GM23338 (cell line): ENCODE data around the gene INSL4. TPM values are rescaled to one million over a fixed set of nuclear protein-coding genes. Genes with fewer than 3 reads are reported as not detected.

Source experiments
- ATAC-seq: fragments of 200-7000 bp; cut with Tn5 transposase; 3 replicates; pipeline ENCODE4 v1.9.1; 2020
- DNase-seq: peaks from one replicate; pipeline ENCODE4 v3.0.0-alpha.2; 2015; ENCODE audit warnings: low spot score
- H2AFZ ChIP-seq: fragments of 200-600 bp; sonication (generic); 2 replicates; pipeline ENCODE4 v1.8.0; 2016; ENCODE audit warnings: antibody characterized with exemption, mild to moderate bottlenecking, moderate library complexity
- H3F3A ChIP-seq: fragments of 200-600 bp; sonication (generic); replicated peaks from 2 replicates; pipeline ENCODE4 v1.8.0; 2017; ENCODE audit warnings: antibody characterized with exemption, mixed run types, low read depth
- H3K27ac ChIP-seq: fragments of 200-600 bp; sonication (generic); 2 replicates; pipeline ENCODE4 v1.6.1; 2016; ENCODE audit warnings: low read depth
- H3K27me3 ChIP-seq: fragments of 200-600 bp; sonication (generic); 2 replicates; pipeline ENCODE4 v1.8.0; 2016; ENCODE audit warnings: mild to moderate bottlenecking, mixed run types, moderate library complexity; ENCODE audit not compliant: insufficient read depth
- H3K36me3 ChIP-seq: fragments of 200-600 bp; sonication (generic); 2 replicates; pipeline ENCODE4 v1.8.0; 2016; ENCODE audit warnings: mild to moderate bottlenecking; ENCODE audit not compliant: insufficient read depth
- H3K4me1 ChIP-seq: fragments of 200-600 bp; sonication (generic); 2 replicates; pipeline ENCODE4 v1.8.0; 2016; ENCODE audit warnings: mild to moderate bottlenecking, moderate library complexity; ENCODE audit not compliant: insufficient read depth
- H3K4me2 ChIP-seq: fragments of 200-600 bp; sonication (generic); 2 replicates; pipeline ENCODE4 v1.7.1; 2017; ENCODE audit warnings: mixed run types
- H3K4me3 ChIP-seq: fragments of 200-600 bp; sonication (generic); 2 replicates; pipeline ENCODE4 v1.6.1; 2016; ENCODE audit warnings: mixed run types
- H3K79me2 ChIP-seq: fragments of 200-600 bp; sonication (generic); replicated peaks from 2 replicates; pipeline ENCODE4 v1.8.0; 2017; ENCODE audit warnings: mild to moderate bottlenecking; ENCODE audit not compliant: insufficient read depth
- H3K9me2 ChIP-seq: fragments of 200-600 bp; sonication (generic); 2 replicates; pipeline ENCODE4 v1.8.0; 2017; ENCODE audit not compliant: insufficient read depth
- H4K20me1 ChIP-seq: fragments of 200-600 bp; sonication (generic); replicated peaks from 2 replicates; pipeline ENCODE4 v1.8.0; 2017; ENCODE audit warnings: mild to moderate bottlenecking; ENCODE audit not compliant: insufficient read depth
- H3K27ac Mint-ChIP-seq: 2 replicates; pipeline ENCODE4 v1.8.0; 2020; ENCODE audit warnings: inconsistent platforms, mild to moderate bottlenecking, moderate library complexity, mixed read lengths
- H3K27me3 Mint-ChIP-seq: 3 replicates; pipeline ENCODE4 v1.8.0; 2022; ENCODE audit warnings: low read depth, mild to moderate bottlenecking, moderate library complexity, mixed read lengths, inconsistent platforms; ENCODE audit not compliant: insufficient read depth, poor library complexity
- H3K36me3 Mint-ChIP-seq: 3 replicates; pipeline ENCODE4 v1.8.0; 2021; ENCODE audit warnings: low read depth, mild to moderate bottlenecking, inconsistent platforms, moderate library complexity, mixed read lengths
- H3K4me1 Mint-ChIP-seq: 3 replicates; pipeline ENCODE4 v1.8.0; 2020; ENCODE audit warnings: mild to moderate bottlenecking, inconsistent platforms, mixed read lengths
- H3K4me3 Mint-ChIP-seq: 3 replicates; pipeline ENCODE4 v1.8.0; 2021; ENCODE audit warnings: moderate library complexity, mild to moderate bottlenecking, inconsistent platforms, mixed read lengths
- H3K9me3 Mint-ChIP-seq: 3 replicates; pipeline ENCODE4 v1.8.0; 2020; ENCODE audit warnings: moderate library complexity, mild to moderate bottlenecking, inconsistent platforms, mixed read lengths
- CREB1 ChIP-seq: fragments of 250-450 bp; sonication (Bioruptor Pico); IDR thresholded peaks from 2 replicates; pipeline ENCODE4 v1.5.0; 2020; ENCODE audit warnings: low read depth, mild to moderate bottlenecking, moderate library complexity
- EZH2 ChIP-seq: fragments of 200-600 bp; sonication (generic); IDR thresholded peaks from one replicate; pipeline ENCODE4 v1.8.0; 2017; ENCODE audit warnings: antibody characterized with exemption, mild to moderate bottlenecking, low read depth; ENCODE audit not compliant: unreplicated experiment
- JUNB ChIP-seq: IDR thresholded peaks from one replicate; pipeline ENCODE4 v1.6.1; 2016; ENCODE audit warnings: antibody characterized with exemption; ENCODE audit not compliant: unreplicated experiment
- NANOG ChIP-seq: IDR thresholded peaks from 2 replicates; pipeline ENCODE4 v1.6.1; 2016; ENCODE audit warnings: antibody characterized with exemption, borderline replicate concordance
- STAT1 ChIP-seq: IDR thresholded peaks from one replicate; pipeline ENCODE4 v1.6.1; 2016; ENCODE audit warnings: antibody characterized with exemption; ENCODE audit not compliant: unreplicated experiment
- ZNF114 ChIP-seq: fragments of 250-450 bp; sonication (Bioruptor Pico); IDR thresholded peaks from 2 replicates; pipeline ENCODE4 v1.5.0; 2020; ENCODE audit warnings: mild to moderate bottlenecking, moderate library complexity
- ZNF331 ChIP-seq: fragments of 250-450 bp; sonication (Bioruptor Pico); IDR thresholded peaks from 2 replicates; pipeline ENCODE4 v1.5.0; 2020; ENCODE audit warnings: low read depth, mild to moderate bottlenecking, moderate library complexity
- polyA plus RNA-seq: library from polyadenylated mRNA; unstranded; fragments of >200 nt; fragmentation: Nextera tagmentation; extraction: Ambion mirVana; gene quantifications from 2 replicates; pipeline ENCODE4 v1.2.1, GENCODE V29; 2016
- total RNA-seq: library from RNA; depleted of rRNA; stranded (reverse); fragments of >200 nt; shearing (Covaris generic); gene quantifications from 2 replicates; pipeline ENCODE4 v1.2.3, GENCODE V29; 2014
- TF ChIP-seq, protein P1 (sequence below): IDR thresholded peaks from 2 replicates; pipeline ENCODE4 v1.6.1; 2016; ENCODE audit warnings: antibody characterized with exemption
- TF ChIP-seq, protein P2 (sequence below): IDR thresholded peaks from one replicate; pipeline ENCODE4 v1.6.1; 2018; ENCODE audit warnings: antibody characterized with exemption; ENCODE audit not compliant: unreplicated experiment
- TF ChIP-seq, protein P3 (sequence below): fragments of 250-450 bp; sonication (Bioruptor Pico); IDR thresholded peaks from 2 replicates; pipeline ENCODE4 v1.5.0; 2020; ENCODE audit warnings: mild to moderate bottlenecking, moderate library complexity

INSL4 gene
- total and polyA plus RNA-seq, 2 experiments from 2014 or later: not detected

DNA sequence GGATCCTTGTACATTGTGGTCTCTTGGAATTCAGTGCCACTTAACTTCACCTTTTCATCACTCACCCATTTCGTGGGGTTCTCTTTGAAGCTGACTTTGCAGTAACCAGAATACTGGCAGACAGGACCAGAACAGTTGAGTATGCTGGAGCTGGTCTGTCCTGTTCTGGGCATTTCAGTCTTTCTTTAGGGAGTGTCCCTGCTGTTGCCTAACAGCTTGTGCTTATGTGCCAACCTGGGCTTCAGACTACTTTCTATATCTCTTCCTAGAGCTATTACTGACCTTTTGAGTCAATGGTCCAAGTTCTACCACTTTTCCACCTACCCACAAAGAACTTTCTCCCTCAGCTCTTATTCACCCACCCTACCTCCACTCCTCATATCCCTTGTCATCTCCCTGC is 35.8 kb upstream of the INSL4 start:
- H3K4me1 ChIP-seq: no peaks in the 10 kb centered on the region
- no peaks in the 10 kb centered on the region for H3K36me3 ChIP-seq
- Mint-ChIP-seq H3K4me1 (peaks cover 6% of the 10 kb centered on the region), H3K9me3 (no peaks in the 10 kb centered on the region; the same call in 1 of the 3 replicates), H3K27me3 (peaks cover 5% of the 10 kb centered on the region), H3K36me3 (no peaks in the 10 kb centered on the region), H3K27ac (no peak overlapping the region), H3K4me3 (no peak overlapping the region)
- no peaks in the 10 kb centered on the region for H3K79me2 ChIP-seq
- peak overlapping the region; percentile 18; the same call in 1 of the 2 replicates for H2AFZ ChIP-seq
- no peak for TF ChIP-seq ZNF331 (CRISPR knock-in tag)
- TF ChIP-seq EZH2: no peak
- no peak for TF ChIP-seq CREB1 (CRISPR knock-in tag)
- no peak for TF ChIP-seq NANOG
- DNase-seq (no peak), ATAC-seq (no peak)
- H3K27me3 ChIP-seq: no peaks in the 10 kb centered on the region
- no peaks in the 10 kb centered on the region for H4K20me1 ChIP-seq
- H3K27ac ChIP-seq: no peak overlapping the region
- no peak overlapping the region for H3K4me3 ChIP-seq
- H3K4me2 ChIP-seq: no peak overlapping the region
- H3F3A ChIP-seq: no peaks in the 10 kb centered on the region
- no peaks in the 10 kb centered on the region; the same call in 1 of the 2 replicates for H3K9me2 ChIP-seq

DNA sequence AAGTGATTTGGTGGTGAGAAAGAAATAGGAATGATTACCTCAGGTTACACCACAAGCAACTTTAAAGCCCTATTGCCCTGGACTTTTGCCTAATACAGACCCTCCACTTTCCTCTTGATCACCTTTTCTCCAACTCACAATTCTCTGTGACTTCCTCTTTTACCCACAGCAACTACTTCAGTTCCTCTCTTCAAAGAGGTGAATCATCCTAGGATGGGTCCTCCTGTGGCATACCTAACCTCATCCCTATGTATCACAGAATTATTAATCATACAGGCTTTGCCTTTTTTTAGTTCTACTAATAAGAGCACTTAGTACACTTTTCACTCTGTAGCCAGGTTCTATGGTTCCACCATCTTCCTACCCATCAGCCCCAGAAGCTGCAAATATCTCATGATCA is 26.1 kb upstream of the INSL4 start:
- DNase-seq (no peak), ATAC-seq (no peak)
- Mint-ChIP-seq H3K4me3 (no peak overlapping the region), H3K27ac (no peak overlapping the region), H3K9me3 (no peaks in the 10 kb centered on the region), H3K36me3 (no peaks in the 10 kb centered on the region), H3K27me3 (no peaks in the 10 kb centered on the region), H3K4me1 (no peaks in the 10 kb centered on the region)
- H3K27ac ChIP-seq: no peak overlapping the region
- H4K20me1 ChIP-seq: no peaks in the 10 kb centered on the region
- no peaks in the 10 kb centered on the region for H3F3A ChIP-seq
- H3K9me2 ChIP-seq: peaks cover 3% of the 10 kb centered on the region; the same call in 1 of the 2 replicates
- H3K27me3 ChIP-seq: no peaks in the 10 kb centered on the region
- H3K36me3 ChIP-seq: no peaks in the 10 kb centered on the region
- no peaks in the 10 kb centered on the region for H3K79me2 ChIP-seq
- no peak overlapping the region for H3K4me2 ChIP-seq
- no peak overlapping the region for H3K4me3 ChIP-seq
- H3K4me1 ChIP-seq: no peaks in the 10 kb centered on the region
- H2AFZ ChIP-seq: no peak overlapping the region
- TF ChIP-seq NANOG (no peak), ZNF331 (CRISPR knock-in tag) (no peak), STAT1 (no peak), EZH2 (no peak), JUNB (no peak), ZNF114 (CRISPR knock-in tag) (no peak)
- TF ChIP-seq, protein P1, sequence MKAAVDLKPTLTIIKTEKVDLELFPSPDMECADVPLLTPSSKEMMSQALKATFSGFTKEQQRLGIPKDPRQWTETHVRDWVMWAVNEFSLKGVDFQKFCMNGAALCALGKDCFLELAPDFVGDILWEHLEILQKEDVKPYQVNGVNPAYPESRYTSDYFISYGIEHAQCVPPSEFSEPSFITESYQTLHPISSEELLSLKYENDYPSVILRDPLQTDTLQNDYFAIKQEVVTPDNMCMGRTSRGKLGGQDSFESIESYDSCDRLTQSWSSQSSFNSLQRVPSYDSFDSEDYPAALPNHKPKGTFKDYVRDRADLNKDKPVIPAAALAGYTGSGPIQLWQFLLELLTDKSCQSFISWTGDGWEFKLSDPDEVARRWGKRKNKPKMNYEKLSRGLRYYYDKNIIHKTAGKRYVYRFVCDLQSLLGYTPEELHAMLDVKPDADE: no peak
- TF ChIP-seq, protein P2, sequence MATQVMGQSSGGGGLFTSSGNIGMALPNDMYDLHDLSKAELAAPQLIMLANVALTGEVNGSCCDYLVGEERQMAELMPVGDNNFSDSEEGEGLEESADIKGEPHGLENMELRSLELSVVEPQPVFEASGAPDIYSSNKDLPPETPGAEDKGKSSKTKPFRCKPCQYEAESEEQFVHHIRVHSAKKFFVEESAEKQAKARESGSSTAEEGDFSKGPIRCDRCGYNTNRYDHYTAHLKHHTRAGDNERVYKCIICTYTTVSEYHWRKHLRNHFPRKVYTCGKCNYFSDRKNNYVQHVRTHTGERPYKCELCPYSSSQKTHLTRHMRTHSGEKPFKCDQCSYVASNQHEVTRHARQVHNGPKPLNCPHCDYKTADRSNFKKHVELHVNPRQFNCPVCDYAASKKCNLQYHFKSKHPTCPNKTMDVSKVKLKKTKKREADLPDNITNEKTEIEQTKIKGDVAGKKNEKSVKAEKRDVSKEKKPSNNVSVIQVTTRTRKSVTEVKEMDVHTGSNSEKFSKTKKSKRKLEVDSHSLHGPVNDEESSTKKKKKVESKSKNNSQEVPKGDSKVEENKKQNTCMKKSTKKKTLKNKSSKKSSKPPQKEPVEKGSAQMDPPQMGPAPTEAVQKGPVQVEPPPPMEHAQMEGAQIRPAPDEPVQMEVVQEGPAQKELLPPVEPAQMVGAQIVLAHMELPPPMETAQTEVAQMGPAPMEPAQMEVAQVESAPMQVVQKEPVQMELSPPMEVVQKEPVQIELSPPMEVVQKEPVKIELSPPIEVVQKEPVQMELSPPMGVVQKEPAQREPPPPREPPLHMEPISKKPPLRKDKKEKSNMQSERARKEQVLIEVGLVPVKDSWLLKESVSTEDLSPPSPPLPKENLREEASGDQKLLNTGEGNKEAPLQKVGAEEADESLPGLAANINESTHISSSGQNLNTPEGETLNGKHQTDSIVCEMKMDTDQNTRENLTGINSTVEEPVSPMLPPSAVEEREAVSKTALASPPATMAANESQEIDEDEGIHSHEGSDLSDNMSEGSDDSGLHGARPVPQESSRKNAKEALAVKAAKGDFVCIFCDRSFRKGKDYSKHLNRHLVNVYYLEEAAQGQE: no peak
- TF ChIP-seq, protein P3, sequence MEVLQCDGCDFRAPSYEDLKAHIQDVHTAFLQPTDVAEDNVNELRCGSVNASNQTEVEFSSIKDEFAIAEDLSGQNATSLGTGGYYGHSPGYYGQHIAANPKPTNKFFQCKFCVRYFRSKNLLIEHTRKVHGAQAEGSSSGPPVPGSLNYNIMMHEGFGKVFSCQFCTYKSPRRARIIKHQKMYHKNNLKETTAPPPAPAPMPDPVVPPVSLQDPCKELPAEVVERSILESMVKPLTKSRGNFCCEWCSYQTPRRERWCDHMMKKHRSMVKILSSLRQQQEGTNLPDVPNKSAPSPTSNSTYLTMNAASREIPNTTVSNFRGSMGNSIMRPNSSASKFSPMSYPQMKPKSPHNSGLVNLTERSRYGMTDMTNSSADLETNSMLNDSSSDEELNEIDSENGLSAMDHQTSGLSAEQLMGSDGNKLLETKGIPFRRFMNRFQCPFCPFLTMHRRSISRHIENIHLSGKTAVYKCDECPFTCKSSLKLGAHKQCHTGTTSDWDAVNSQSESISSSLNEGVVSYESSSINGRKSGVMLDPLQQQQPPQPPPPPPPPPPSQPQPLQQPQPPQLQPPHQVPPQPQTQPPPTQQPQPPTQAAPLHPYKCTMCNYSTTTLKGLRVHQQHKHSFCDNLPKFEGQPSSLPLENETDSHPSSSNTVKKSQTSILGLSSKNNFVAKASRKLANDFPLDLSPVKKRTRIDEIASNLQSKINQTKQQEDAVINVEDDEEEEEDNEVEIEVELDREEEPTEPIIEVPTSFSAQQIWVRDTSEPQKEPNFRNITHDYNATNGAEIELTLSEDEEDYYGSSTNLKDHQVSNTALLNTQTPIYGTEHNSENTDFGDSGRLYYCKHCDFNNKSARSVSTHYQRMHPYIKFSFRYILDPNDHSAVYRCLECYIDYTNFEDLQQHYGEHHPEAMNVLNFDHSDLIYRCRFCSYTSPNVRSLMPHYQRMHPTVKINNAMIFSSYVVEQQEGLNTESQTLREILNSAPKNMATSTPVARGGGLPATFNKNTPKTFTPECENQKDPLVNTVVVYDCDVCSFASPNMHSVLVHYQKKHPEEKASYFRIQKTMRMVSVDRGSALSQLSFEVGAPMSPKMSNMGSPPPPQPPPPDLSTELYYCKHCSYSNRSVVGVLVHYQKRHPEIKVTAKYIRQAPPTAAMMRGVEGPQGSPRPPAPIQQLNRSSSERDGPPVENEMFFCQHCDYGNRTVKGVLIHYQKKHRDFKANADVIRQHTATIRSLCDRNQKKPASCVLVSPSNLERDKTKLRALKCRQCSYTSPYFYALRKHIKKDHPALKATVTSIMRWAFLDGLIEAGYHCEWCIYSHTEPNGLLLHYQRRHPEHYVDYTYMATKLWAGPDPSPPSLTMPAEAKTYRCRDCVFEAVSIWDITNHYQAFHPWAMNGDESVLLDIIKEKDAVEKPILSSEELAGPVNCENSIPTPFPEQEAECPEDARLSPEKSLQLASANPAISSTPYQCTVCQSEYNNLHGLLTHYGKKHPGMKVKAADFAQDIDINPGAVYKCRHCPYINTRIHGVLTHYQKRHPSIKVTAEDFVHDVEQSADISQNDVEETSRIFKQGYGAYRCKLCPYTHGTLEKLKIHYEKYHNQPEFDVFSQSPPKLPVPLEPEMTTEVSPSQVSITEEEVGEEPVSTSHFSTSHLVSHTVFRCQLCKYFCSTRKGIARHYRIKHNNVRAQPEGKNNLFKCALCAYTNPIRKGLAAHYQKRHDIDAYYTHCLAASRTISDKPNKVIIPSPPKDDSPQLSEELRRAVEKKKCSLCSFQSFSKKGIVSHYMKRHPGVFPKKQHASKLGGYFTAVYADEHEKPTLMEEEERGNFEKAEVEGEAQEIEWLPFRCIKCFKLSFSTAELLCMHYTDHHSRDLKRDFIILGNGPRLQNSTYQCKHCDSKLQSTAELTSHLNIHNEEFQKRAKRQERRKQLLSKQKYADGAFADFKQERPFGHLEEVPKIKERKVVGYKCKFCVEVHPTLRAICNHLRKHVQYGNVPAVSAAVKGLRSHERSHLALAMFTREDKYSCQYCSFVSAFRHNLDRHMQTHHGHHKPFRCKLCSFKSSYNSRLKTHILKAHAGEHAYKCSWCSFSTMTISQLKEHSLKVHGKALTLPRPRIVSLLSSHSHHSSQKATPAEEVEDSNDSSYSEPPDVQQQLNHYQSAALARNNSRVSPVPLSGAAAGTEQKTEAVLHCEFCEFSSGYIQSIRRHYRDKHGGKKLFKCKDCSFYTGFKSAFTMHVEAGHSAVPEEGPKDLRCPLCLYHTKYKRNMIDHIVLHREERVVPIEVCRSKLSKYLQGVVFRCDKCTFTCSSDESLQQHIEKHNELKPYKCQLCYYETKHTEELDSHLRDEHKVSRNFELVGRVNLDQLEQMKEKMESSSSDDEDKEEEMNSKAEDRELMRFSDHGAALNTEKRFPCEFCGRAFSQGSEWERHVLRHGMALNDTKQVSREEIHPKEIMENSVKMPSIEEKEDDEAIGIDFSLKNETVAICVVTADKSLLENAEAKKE: no peak
